HL-60/S4 (cell line): ENCODE data around the gene LEKR1.

Experiments used
- in situ Hi-C: fragments of 300-500 bp; cut with MboI; formaldehyde crosslinking; loops from 2 replicates; pipeline ENCODE4 v1.14.3; 2022; ENCODE audit warnings: low sequenced_read_pairs

Gene LEKR1

GRCh38 chr3:157046520-157046919, 220.4 kb downstream of the LEKR1 start:
- in situ Hi-C loops, result no loop called here

DNA sequence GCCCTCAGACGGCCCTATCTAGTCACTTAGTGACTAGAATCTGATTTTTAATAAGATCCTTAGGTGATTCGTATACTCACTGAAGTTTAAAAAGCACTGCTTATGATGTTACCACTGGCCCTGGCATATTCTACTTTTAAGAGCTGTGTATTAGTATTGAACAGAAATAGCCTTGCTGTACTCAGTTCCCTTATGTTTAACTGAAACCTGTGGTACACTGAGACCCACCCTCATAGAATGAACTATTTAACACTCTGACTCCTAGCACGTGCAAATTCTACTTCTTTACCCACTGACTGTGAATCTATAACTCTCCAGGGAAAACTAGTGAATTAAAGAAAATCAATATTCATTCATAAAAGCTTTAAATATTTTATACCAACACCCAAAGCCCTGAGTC, 224.9 kb downstream of the LEKR1 start:
- in situ Hi-C loops, result no loop called here

DNA sequence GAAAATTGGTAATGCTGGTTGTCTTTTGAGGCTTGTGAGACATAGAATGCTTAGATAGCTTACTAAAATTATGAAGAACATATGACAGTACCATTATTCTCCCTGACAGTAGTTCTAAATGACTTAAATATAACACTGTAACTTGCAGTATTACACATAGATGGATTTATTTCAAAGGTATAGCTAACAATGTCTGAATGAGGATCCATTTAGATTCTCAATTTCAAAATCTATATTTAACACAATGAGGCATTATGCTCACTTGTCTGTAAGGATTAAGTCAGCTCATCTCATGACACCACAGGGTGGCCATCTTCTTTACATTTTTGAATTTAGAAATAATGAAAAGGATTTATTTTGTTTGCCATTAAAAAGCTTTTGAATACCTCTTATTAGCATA, 225.4 kb downstream of the LEKR1 start:
- in situ Hi-C loops, result no loop called here

- in situ Hi-C loops, result no loop called here
Observed at GRCh38 chr3:157056035-157056434, 229.9 kb downstream of the LEKR1 start.

- in situ Hi-C loops, result no loop called here
Observed at GRCh38 chr3:157058392-157059071, 232.4 kb downstream of the LEKR1 start.

DNA sequence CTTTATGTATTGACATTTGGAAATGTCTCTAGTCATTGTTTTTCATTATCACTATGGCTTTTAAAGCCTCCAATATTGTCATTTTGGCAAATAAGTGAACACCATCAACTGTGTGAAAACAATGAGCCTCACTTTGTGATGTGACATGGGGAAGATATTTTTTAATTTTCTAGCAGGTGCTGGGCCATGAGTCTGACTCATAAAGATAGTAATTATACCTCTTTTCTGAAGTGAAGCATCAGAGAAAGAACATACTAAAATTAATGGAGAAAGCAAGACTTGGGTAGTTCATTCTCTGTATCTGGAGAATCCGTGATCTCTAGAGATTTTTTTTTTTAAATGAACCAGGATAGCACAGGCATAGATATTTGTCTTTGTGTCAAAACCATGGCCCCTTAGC, 233.0 kb downstream of the LEKR1 start:
- in situ Hi-C loops, result no loop called here

- in situ Hi-C loops, result no loop called here
Observed at GRCh38 chr3:157059661-157060060, 233.5 kb downstream of the LEKR1 start.

DNA sequence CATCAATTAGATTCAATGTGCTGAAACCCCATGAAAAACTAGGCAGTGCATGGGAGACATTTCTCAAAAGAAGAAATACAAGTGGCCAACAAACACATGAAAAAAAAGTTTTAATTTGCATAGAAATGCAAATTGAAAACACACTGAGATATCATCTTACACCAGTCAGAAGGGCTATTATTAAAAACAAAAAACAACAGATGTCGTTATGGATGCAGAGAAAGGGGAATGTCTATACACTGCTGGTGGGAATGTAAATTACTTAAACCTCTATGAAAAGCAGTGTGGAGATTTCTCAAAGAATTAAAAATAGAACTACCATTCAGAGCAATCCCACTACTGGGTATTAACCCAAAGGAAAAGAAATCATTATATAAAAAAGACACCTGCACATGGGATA, 235.1 kb downstream of the LEKR1 start:
- in situ Hi-C loops, result no loop called here

DNA sequence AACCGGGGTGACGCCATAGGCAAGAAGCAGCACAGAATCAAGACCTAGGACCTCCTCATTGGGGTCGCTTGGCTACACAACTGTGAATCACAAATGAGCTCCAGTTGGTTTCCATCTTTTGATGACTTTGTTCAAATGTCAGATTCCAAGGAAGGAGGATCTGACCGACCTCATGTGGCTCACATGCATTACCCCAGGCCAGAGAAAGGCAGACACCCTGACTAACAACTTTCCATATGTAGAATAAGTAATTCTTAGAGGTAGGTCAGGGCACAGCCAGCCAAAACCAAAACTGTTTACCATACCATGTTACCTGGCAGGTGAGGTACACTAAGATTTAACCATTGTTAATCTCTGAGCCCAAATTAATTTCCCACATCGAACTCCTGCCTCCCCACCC, 237.3 kb downstream of the LEKR1 start:
- in situ Hi-C loops, result no loop called here

GRCh38 chr3:157063926-157064325, 237.8 kb downstream of the LEKR1 start:
- in situ Hi-C loops, result no loop called here

GRCh38 chr3:157064402-157064801, 238.2 kb downstream of the LEKR1 start:
- in situ Hi-C loops, result no loop called here

DNA sequence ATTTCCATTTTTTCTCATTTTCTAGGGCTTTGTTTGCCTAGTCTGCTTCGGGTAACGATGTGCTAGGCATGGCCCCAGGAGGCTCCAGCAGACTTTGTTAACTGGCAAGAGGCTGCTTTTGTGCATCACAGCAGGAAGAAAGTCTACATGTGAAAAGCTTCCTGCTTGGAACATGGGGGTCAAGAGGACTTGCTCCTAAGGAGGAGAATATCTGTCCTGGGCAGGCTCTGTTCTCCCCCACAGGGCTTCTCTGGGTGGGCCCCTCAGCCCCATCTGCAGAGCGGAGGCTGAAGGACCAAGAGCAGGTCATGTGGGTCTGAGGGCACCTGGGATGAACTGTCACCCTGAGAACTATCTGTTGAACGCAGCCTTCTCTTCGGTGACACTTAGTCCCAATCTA, 239.0 kb downstream of the LEKR1 start:
- in situ Hi-C loops, result no loop called here

DNA sequence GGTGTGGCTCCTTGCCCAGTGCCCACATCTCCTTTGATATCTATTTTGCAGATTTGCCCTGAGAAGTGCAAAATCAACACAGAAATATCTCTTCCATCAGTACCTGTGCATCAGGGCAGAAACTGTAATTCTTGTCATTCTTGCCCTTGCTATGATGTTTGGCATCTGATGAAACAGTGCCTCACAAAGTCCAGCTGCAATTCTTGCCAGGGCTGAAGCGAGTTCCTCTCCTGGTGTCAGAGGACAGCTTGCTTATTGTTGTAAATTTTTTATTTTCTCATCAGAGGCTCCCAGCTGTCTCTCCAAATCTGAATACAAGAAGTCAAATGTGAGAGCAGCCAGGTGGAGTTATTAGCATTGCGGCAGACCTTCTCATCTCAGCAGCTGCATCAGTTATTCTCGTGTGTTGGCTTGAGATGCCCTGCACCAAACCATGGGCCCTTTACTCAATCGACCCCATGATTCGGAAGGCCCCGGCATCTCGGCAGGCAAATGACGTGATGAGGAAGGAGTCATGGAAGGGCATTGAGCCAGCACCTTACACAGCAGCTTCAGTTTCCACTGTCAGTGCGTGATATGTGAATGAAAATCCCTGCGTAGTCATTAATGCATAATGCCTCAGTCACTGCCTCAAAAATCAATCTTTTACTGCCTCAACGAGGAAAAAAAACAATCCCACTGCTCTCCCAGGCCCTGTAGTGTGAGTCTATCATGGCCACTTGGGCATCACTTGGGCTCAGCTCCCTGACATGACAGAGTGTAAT, 240.4 kb downstream of the LEKR1 start:
- in situ Hi-C loops, result no loop called here

GRCh38 chr3:157067114-157067513, 241.0 kb downstream of the LEKR1 start:
- in situ Hi-C loops, result no loop called here

GRCh38 chr3:157069406-157069805, 243.3 kb downstream of the LEKR1 start:
- in situ Hi-C loops, result no loop called here

DNA sequence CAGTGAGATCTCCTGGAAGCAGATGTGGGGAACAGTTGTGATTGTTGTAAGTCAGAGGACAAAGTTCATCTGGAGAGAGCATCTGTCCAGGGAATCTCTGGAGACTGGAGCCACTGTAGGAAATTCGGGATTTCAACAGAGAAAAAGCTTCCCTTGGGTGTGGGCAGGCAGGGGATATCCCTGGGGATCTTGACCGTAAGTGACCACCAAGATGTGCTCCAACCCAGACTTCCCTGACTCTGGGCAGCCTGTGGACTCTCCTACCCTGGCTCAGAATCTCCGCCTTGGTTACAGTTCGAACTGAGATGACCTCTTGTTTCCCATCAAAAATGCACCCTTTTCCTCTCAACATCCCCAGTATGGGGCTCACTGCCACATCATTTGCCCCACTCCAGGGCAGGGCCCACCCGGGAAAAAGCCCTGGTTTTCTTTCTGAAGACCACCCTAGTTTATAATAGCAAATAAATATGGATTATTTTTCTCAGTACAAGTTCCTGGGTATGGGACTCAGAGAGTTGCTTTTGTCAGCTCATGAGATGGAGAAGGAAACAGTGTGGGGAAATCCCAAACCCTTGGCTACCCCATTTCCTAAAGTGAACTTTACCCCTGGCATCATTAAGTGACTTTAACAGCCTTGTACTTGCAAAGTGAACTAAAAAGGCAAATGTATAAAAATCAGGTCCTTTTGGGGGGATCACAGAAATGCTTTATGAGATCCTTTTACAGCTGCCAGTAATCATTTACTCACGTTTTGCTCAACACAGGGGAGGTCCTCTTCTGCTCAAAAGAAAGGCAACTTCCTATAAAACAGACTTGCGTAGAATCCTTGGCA, 243.9 kb downstream of the LEKR1 start:
- in situ Hi-C loops, result no loop called here

DNA sequence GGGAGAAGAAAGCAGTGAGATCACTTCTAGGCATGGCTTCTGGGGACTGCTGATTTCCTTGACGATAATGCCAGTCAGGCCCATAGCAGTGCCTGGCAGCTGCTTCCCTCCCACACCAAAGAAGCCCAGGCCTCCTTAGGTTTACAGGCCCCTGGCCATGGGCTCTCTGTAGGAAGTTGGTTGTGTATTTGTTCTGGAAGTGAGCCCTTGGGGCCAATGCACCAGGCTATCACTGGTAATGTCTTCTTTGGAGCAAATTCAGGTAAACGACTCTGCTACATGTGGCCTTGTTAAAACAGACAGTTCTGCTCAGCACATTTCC, 244.5 kb downstream of the LEKR1 start:
- in situ Hi-C loops, result no loop called here

DNA sequence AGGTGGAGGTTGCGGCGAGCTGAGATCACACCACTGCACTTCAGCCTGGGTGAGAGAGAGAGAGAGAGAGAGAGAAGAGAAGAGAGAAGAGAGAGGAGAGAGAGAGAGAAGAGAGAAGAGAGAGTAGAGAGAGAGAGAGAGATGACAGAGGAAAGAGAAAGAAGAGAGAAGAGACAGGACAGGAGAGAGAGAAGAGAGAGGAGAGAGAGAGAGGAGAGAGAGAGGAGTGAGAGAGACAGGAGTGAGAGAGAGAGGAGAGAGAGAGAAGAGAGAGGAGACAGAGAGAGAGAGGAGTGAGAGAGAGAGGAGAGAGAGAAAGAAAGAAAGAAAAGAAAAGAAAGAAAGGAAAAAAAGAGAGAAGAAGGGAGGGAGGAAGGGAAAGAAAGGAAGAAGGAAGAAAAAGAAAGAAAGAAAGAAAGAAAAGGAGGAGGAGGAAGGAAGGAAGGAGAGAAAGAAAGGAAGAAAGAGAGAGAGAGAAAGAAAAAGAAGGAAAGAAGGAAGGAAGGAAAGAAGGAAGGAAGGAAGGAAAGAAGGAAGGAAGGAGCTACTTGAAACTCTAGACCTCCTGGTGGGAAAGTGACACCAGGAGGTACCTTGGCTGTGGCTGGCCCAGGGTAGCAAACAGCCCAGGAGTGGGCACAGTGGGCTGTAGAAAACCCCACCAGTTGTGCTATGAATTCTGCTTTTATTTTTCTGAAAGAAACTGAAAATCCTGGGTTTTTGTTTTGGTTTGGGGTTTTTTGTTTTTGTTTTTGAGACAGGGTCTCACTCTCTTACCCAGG, 245.8 kb downstream of the LEKR1 start:
- in situ Hi-C loops, result no loop called here

DNA sequence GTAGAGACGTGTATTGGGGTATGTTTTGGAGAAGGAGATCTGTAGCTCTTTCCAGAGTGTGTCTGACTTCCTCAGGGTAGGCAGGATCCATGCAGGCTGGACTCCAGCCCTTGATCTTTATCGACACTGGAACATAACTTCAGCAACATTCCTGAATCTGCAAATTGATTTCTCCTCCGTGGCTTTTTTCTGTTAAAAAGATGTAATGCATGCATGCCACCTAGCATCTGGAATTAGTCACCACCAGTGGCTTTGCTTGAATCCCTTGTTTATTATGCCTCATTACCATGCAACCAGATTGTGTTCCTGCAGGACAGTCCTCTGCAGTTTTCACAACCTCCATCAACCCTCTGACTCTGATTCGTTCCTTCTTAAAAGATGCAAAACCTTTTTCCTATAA, 247.7 kb downstream of the LEKR1 start:
- in situ Hi-C loops, result no loop called here

GRCh38 chr3:157074490-157074889, 248.3 kb downstream of the LEKR1 start:
- in situ Hi-C loops, result no loop called here

- in situ Hi-C loops, result loop anchor here (25.0 kb wide), 3 partner anchors 413 to 913 kb away; partner anchors contain the start of gene TIPARP
Observed at GRCh38 chr3:157074981-157075380, 248.8 kb downstream of the LEKR1 start.
